Ramos (cell line): ENCODE results near the gene MSH2.
"Not testable (repeated sequence)": the region's sequence is repeated elsewhere in the genome, so short reads cannot be mapped to it uniquely, and the experiment has no call there.

Experiments used
- in situ Hi-C: fragments of 300-500 bp; cut with MboI; formaldehyde crosslinking; loops from one replicate; pipeline ENCODE4 v1.14.3; 2022; ENCODE audit warnings: low sequenced_read_pairs; ENCODE audit not compliant: unreplicated experiment

MSH2 gene

DNA sequence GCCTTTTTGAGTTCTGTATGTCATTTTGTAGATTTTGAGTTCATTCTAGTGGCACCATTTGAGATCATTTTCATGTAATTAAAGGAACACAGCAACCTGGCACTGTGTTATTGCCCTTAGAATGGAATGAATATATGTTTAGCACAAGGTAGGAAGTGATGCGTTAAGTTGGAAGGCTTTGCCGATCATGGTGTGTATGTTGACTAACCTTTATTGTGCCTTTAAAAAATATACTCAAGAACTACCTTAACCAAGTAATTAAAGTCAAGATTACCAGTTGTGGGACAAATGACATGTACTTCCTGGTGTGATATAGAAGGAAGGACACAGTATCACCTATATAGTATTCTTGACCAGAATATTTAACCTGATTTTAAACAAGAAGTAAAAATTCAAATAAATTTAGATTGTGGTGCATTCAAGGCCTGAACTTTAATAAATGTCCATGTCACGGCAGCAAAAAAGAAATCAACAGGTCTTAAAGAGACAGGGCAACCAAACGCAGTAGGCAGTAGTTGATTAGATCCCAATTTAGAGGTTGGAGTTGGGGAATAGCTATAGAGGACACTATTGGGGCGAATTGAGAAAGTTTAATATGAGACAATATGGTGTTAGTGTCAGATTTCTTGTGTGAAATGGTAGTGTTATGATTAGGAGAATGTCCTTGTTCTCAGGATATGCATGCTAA, 68.6 kb downstream of the MSH2 start:
- in situ Hi-C loops = no loop called here

DNA sequence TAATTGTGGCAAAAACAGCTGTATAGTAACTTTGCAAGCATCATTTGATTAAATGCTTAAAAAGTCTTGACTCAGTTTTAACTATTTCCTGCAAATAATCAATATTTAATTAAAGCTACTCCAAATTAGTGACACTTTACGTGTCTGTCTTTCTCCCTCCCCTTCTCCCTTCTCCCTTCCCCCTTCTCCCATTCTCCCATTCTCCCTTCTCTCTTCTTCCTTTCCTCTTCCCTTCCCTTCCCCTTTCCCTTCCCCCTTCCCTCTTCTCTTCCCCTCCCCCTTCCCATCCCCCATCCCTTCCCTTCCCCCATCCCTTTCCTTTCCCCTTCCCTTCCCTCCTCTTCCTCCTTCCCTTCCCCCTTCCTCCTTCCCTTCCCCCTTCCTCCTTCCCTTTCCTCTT, 76.9 kb downstream of the MSH2 start:
- in situ Hi-C loops = no loop called here

DNA sequence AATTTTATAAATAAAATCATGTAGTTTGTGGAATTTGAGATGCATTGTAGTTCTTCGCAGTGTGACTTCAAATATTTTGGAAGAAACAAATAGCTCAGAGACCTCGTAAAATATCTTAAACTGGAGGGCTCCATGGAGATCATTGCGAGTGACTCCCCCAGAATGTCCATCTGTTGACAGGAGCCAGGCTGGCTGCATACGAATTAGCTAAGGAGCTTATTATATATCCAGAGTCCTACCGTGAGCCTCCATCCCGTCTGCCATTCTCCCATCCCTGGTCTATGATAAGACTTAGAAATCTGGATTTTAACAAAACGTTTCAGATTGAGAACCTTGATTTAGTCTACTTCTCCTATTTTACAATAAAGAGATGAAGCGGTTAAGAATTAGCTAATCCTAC, 80.2 kb downstream of the MSH2 start:
- in situ Hi-C loops = no loop called here

DNA sequence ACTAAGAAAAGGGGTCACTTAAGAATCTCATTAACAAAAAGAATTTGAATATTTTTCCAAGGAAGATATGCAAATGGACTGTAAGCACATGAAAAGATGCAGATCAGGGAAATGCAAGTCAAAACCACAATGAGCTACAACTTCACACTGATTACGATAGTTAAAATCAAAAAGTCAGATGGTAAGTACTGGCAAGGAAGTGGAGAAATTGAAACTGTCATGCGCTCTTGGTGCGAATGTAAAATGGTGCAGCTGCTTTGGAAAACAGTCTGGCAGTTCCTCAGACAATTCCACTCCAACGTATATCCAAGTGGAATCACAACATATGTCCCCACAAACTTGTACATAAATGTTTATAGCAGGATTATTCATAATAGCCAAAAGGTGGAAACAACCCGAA, 81.4 kb downstream of the MSH2 start:
- in situ Hi-C loops = no loop called here

DNA sequence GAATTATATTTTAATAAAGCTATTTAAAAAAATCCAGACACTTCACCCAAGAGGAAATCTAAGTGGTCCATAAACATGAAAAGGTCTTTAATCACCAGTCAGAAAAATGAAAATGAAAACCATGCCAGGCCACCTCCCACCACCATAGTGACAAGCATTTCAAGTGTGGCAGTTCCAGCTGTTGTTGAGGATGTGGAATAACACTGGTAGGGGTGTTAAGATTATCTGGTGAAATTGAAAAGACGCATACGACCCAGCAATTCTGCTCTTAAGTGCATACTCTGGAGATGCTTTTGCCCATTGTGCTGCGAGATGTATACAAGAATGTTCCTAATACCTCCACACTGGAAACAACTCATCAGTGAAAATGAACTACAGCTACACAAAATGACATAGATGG, 82.2 kb downstream of the MSH2 start:
- in situ Hi-C loops = no loop called here

DNA sequence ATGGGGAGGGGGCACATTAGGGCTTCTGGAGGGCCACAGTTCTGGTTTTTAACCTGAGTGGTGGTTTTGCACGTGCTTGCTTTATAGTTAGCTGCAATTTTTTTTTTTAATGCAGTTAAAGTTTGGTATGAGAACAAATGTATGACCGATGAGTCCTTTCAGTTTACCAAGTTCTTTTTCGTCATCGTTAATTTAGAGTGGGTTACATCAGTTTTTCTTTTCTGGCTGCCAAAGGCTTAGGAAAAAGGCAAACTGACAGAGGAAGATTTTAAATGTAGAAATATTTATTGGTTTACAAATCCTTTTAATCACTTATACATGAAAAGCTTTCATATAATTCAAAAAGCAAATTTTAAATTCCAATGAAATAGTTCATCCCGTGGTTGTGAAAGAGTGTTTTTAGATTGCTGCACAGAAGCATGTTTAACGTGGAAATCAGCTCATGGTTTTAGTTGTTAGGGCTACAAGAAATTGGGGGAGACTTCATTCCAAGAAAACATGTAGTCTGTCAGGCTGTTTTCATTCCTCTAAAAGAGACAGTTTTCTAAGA, 82.9 kb downstream of the MSH2 start:
- in situ Hi-C loops = no loop called here

DNA sequence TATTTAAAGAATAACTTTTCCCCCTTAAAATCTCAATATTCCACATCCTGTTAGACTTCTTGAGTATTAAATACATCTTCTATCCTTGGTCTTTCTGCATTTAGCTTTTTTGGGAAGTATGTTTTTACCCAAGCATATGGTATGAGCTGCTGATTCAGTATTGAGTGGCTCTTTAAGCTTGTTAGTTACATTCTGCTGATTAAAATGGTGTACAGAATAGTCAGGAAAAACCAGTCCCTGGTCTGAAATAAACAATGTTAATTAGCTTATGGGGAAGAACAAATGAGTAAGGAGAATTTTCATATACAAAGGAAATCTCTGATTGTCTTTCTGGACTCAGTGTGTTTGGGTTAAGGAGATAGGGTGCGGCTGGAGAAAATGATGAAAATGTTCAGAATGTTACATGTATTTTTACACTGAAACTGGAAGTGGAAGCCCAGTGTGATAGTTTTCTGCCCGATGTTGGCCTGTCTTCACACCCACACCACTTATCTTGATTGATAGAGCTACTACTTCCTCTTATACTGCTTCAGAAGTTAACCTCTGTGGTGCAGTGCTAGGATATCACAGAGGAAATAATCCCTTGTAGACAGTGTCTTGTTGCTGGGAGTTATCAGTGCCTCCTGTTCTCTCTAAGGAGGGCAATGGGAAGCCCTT, 84.0 kb downstream of the MSH2 start:
- in situ Hi-C loops = no loop called here

DNA sequence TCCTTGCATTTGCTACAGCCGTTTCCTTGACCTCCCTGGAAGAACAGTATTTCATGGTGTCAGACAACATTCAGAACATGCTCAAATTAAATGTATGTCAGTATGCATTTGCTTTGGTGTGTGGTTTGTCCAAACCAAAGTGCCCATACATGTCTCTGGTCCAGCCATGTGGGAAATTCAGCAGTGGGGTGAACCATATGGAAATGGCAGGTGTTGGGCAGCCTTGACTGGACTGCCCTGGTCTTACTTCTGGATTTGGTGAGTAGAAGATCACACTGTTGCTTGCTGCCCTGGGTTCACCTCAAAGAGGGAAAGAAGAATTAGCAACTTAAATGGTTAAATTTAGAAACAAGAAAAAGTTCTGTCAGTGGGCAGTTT, 84.5 kb downstream of the MSH2 start:
- in situ Hi-C loops = no loop called here

DNA sequence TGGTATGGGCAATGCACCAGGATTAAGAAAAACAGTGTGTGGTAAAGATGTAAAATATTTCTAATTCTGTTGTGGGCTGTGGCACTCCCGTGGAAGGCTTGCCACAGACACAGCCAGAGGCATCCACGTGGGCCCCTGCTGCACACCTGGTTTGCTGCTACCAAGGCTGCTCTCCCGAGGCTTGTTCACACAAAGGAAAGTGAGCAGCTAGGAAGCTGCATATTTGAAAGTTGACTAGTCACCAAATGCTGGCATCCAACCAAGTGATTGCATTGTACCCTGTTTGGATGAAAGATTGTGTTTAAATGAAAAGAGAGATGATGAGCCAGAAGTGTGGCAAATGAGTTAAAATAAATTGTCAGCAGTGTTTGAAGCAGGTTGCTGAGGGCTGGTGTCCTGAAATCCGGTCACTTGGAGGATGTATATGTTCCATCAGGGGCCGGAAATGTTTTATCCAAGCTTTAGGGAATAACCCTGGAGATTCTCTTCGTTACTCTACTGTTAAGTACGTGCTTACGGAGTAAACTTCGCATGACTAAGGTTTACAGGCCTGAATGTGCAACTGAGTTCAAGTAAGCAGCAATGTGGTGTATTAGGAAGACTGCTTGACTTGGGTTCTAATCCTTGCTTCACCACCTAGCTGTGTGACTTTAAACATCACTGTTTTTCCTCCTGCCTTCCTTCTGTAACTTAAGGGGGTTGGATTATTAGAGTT, 86.1 kb downstream of the MSH2 start:
- in situ Hi-C loops = no loop called here

DNA sequence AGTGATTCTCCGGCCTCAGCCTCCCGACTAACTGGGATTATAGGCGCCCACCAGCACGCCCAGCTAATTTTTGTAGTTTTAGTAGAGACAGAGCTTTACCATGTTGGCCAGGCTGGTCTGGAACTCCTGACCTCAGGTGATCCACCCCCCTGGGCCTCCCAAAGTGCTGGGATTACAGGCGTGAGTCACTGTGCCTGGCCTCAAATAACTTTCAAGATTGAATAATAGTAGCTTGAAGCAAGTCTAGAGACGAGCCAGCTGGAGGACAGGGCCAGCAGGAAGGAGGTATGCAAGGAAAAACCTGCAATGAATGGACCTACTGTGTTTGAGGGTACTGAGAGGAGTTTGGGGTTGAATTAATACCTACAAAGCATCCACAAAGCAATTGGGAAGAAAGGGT, 87.5 kb downstream of the MSH2 start:
- in situ Hi-C loops = no loop called here

DNA sequence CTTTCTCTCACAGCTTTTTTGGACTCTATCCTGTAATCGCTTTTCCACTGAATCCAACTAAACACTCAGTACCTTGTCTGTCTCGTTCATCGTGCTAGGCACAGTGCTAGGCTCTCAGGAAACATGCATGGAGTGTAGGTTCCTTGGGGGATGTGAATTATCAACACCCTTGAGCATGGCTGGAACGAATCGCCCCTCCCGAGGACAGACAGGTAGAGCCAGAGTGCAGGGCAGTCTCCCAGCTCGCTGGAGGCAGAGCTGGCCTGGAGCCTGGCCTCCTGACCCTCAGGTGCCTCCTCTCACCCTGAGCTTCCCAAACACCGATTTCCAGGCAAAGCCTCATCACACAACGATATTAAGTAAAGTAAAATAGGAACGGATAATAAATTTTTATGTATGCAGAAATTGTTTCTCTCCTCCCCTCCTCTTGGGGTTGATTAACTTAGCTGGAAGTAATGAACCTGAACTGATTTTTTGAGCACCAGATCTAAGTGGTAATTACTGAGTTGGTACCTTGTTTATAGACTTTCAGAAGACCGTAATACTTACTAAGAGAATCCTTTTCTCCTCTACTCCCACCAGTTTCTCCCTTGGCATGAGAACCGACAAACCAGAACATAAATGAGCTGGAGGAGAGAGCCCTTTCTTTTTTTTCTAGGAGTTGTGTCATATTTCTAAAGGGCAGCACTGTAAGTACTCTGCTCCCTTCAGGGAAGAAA, 90.5 kb downstream of the MSH2 start:
- in situ Hi-C loops = no loop called here

DNA sequence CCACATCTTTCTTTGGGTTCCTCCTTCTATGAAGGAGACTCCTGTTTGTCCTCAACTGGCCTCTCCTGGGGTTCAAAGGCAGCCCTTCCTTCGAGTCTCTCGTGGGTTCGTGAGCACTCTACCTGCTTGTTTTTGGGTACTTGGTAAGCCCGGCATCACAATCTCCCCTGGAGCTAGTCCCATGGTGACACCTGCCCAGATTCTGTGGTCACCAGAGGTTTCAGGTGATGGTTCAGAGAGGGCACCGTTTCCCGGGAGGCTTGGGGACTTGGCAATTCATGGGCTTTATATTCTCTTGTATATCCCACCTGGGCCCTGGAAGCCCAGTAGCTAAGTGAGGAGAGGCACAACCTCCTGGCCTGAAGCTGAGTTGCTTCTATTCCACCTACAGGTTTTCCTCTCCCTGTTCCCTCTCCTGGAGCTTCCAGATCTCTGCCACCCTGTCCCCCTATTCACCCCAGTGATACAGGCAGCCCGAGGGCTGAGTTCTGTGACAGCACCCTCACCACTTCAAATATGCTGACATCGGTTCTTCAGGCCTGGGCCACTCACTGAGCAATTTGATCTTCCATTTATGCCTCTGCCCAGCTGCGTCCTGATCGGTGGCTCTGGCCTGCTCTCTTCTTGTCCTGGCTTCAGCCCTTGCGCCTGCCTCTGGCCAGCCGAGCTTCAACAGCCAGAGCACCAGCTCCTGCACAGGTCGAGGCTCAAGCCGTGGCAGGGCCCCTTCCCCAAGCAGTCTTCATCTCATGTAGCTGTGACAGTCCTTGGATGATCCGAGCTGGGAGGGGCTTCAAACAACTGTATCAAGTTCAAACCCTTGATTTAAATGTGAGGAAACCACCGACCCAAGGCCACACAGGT, 91.5 kb downstream of the MSH2 start:
- in situ Hi-C loops = no loop called here

DNA sequence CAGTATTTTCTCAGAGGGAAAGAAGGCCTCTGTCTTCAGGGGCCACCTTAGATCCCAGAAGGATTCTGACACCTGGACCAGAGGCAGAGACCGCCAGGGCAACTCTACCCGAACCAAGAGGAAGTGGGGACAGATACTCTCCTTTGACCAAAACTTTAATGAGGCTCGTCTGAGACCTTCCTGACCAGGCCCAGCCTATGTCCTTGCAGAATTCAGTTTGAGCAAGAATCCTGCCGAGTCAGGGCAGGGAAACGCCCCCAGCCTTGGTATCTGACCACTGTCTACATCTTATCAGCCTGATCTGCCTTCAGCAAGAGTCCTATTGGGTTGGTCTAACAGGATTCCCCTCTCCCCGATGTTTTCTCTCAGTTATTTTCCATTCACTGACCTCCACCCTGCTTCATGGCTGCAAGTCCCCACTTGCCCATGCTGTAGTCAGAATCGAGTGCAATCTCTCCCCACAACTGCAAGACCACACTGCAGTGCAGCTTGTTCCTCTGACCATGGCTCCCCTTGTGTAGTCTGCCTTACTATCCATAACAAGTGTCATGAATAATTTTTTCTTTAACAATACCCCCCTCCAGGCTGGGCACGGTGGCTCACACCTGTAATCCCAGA, 95.0 kb downstream of the MSH2 start:
- in situ Hi-C loops = no loop called here

DNA sequence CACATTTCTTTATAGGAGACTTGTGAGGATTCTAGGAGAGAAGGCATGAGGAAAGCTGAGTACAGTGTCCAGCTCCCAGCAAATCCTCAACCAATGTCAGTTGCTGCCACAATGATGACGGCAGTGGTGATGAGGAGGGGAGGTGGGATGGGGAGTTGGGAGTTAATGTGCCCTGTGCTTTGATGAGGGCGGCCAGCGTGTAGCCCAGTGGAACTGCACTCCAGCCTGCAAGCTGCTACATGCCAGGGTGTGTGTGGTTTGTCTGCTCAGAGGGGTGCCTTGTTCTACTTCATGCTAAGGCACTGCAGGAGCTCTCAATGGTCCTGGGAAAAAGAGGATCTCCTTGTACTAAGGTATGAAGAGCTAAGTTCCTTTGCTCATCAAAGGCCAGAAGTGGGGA, 96.1 kb downstream of the MSH2 start:
- in situ Hi-C loops = no loop called here

DNA sequence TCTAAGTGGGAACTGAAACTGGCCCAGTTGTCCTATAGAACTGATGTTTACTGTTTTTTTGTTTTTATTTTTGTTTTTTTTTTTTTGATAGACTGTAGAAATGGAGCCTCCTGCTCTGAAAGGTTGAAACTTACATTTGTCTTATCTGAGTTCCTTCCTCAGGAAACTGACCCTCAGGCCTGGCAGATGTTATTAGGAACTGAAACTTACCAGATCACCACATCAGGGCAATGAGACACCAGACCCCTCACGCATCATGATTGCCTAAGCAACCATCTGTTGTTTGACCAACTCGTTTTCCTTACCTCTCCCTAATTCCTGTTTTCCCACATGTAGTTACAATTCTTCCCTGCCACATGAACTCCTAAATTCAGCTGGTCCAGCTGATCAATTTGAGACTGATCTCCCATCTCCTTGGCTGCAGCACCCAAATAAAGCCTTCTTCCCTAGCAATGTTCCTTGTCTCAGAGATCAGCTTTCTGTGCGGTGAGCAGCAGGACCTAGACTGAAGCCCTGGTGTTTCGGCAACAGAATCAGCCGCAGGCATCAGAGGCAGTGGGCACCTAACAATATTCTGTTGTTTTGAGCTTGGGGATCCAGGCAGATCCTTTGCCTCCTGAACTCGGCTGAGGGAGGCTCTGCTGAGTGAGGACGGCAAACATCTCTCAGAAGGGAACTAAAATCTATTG, 96.8 kb downstream of the MSH2 start:
- in situ Hi-C loops = no loop called here

DNA sequence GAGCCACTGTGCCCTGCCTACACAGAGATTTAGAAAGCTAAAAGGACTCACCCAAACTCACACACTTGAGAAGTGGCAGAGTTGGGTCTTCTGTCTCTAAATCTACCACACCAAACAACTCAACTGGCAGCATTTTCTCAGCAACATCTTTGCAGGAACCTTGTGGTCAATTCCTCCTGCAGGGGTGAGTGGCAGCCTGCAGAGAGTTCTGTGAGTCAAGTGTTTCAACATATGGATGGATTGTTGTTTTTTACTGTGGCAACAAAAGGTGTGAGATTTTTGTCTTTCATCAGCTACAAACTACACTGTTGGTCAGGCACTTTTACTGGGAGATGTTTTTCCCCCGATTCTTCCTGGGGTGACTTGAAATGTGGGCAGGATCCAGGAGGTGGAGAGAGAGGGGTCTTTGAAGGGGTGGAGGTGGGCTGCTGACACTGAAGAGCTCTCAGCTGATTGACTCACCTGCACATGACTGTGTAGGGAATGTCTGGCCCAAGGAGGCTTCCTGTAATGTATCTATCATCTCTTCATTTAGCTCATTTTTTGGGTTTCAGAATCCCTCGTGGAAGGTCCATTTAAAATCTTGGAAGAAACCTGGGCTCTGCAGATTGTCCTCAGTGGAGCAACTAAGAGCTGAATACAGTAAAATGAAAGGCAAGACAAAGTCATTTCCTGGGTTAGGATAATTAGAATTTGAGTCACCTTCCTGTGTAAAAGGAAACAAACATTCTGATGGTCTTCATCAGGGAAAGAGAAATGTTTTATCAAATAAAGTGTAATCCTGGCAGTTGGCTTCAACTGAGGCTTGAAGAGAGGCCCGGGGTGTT, 98.6 kb downstream of the MSH2 start:
- in situ Hi-C loops = no loop called here

DNA sequence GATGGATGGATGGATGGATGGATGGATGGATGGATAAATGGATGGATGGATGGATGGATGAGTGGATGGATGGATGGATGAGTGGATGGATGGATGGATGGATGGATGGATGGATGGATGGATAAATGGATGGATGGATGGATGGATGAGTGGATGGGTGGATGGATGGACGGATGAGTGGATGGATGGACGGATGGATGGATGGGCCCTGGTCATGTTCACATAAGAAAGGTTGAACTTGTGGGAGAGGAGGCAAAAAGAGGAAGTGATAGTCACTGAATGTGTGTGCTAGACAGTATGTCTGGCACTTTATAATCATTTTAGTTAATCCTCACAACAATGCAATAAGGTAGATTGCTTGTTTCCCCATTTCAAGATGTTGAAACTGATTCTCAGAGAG, 99.5 kb downstream of the MSH2 start:
- in situ Hi-C loops = not testable (repeated sequence)

DNA sequence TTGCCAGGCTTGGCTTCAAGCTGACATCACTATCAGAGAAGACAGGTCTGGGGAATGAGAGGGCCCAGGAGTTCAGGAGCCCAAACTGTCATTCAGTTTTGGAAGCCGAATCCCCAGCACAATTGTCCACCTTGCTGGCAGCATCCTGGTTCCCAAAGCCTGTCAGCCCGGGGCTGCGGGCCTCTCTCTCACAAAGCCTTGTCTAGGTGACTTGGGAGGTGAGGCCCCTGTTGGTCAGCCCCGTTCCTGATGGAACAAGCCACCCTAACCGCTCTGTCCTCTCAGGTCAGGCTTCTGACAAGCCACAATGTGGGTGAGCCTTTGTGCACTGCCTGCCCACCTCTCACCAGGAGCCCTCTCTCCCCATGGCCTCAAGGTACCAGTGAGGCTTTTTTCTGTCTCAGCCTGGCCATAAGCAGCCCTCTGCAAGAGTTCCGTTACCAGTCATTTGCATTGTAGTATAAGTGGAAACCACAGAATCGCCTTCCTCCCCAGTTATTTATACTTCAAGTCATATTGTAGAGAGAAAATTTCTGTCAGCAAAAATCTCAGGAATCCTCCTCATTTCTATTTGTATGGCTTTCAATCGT, 100.6 kb downstream of the MSH2 start:
- in situ Hi-C loops = no loop called here
